B cell (primary cell): ENCODE measurements around the gene UBAC1. TPM values are rescaled to one million over a fixed set of nuclear protein-coding genes. Genes with fewer than 3 reads are reported as not detected.

Experiments used
- ATAC-seq: fragments of 200-7000 bp; cut with Tn5 transposase; one replicate; pipeline ENCODE4 v1.10.0; 2021; ENCODE audit warnings: low read depth, mild to moderate bottlenecking, moderate number of reproducible peaks, moderate library complexity
- CTCF ChIA-PET: fragments of 350-600 bp; sonication (Branson Sonifier 250); formaldehyde crosslinking; loops from one replicate; lab custom pipeline; 2021; ENCODE audit warnings: antibody characterized with exemption, inconsistent platforms; lab: Charles Lee
- POLR2A ChIA-PET: fragments of 350-600 bp; sonication (Branson Sonifier 250); formaldehyde crosslinking; loops from one replicate; lab custom pipeline; 2021; ENCODE audit warnings: antibody characterized with exemption; lab: Charles Lee
- DNase-seq: peaks from one replicate; pipeline ENCODE4 v3.0.0; 2013
- H2AFZ ChIP-seq: 2 replicates; pipeline ENCODE4 v1.6.1; 2012; ENCODE audit warnings: mild to moderate bottlenecking, low read depth, low read length; ENCODE audit not compliant: insufficient read depth, poor library complexity, severe bottlenecking
- H3K27ac ChIP-seq, 2 donors: 1 replicate in 1 of 2; 2 replicates in 1 of 2; pipeline ENCODE4 v1.5.1; 2012 to 2013; ENCODE audit warnings: low read length in 2 of 2, mild to moderate bottlenecking in 2 of 2, moderate library complexity in 1 of 2
- H3K27me3 ChIP-seq, 4 experiments: fragments of 200-600 bp in 1 of 4; sonication (generic) in 1 of 4; replicated peaks in 1 of 4; 1 replicate in 2 of 4; 2 replicates in 2 of 4; pipeline versions ENCODE4 v1.6.1 to v1.7.0; 2013 to 2016; ENCODE audit warnings: low read length in 3 of 4, mild to moderate bottlenecking in 2 of 4, mixed read lengths in 1 of 4, moderate library complexity in 1 of 4; ENCODE audit not compliant: insufficient read depth in 4 of 4, control insufficient read depth in 3 of 4; ENCODE audit errors: control extremely low read depth in 1 of 4
- H3K36me3 ChIP-seq, 2 experiments: replicated peaks in 1 of 2; 1 replicate in 1 of 2; 2 replicates in 1 of 2; pipeline versions ENCODE4 v1.6.1 to v1.7.1; 2013; ENCODE audit warnings: low read length in 1 of 2; ENCODE audit not compliant: insufficient read depth in 2 of 2, control insufficient read depth in 1 of 2; ENCODE audit errors: control extremely low read depth in 1 of 2, extremely low read depth in 1 of 2
- H3K4me1 ChIP-seq, 2 donors: fragments of 200-600 bp in 1 of 2; sonication (generic) in 1 of 2; 1 replicate in 1 of 2; 2 replicates in 1 of 2; pipeline versions ENCODE4 v1.5.1 to v1.6.1; 2013 to 2017; ENCODE audit warnings: low read length in 2 of 2; ENCODE audit not compliant: control insufficient read depth in 2 of 2, insufficient read depth in 2 of 2
- H3K4me2 ChIP-seq: replicated peaks from 2 replicates; pipeline ENCODE3; 2012; ENCODE audit warnings: mild to moderate bottlenecking, low read depth, low read length; ENCODE audit not compliant: poor library complexity, severe bottlenecking
- H3K4me3 ChIP-seq, 5 experiments: fragments of 200-600 bp in 1 of 5; sonication (generic) in 1 of 5; 1 replicate in 3 of 5; 2 replicates in 2 of 5; pipeline versions ENCODE4 v1.5.1 to v1.7.0; 2011 to 2016; ENCODE audit warnings: low read length in 4 of 5, mild to moderate bottlenecking in 4 of 5, low read depth in 2 of 5, control low read depth in 1 of 5, moderate library complexity in 1 of 5; ENCODE audit not compliant: insufficient read depth in 1 of 5; ENCODE audit errors: control extremely low read depth in 1 of 5, extremely low read depth in 1 of 5
- H3K79me2 ChIP-seq: fragments of 200-600 bp; sonication (generic); one replicate; pipeline ENCODE4 v1.6.0; 2016; ENCODE audit warnings: low read length; ENCODE audit not compliant: control insufficient read depth, insufficient read depth
- H3K9ac ChIP-seq: fragments of 200-600 bp; sonication (generic); 2 replicates; pipeline ENCODE4 v1.6.1; 2017; ENCODE audit warnings: mild to moderate bottlenecking, low read length, moderate library complexity
- H3K9me3 ChIP-seq, 3 donors: one replicate each; pipeline versions ENCODE4 v1.6.1 to v1.7.1; 2013; ENCODE audit warnings: low read length in 2 of 3; ENCODE audit not compliant: control insufficient read depth in 2 of 3, insufficient read depth in 1 of 3; ENCODE audit errors: control extremely low read depth in 1 of 3
- H4K20me1 ChIP-seq: 2 replicates; pipeline ENCODE4 v1.6.0; 2012; ENCODE audit warnings: mild to moderate bottlenecking, low read length; ENCODE audit not compliant: insufficient read depth, control insufficient read depth, poor library complexity, severe bottlenecking
- H3K27ac Mint-ChIP-seq: one replicate; pipeline ENCODE4 v1.8.0; 2021; ENCODE audit warnings: mixed read lengths
- H3K27me3 Mint-ChIP-seq: one replicate; pipeline ENCODE4 v1.8.0; 2021; ENCODE audit warnings: mixed read lengths
- H3K4me1 Mint-ChIP-seq: one replicate; pipeline ENCODE4 v1.8.0; 2021; ENCODE audit warnings: mixed read lengths
- H3K4me3 Mint-ChIP-seq: one replicate; pipeline ENCODE4 v1.8.0; 2021; ENCODE audit warnings: mixed read lengths
- H3K9me3 Mint-ChIP-seq: one replicate; pipeline ENCODE4 v1.8.0; 2022; ENCODE audit warnings: mixed read lengths; ENCODE audit not compliant: insufficient read depth
- CTCF ChIP-seq: fragments of 200-600 bp; IDR thresholded peaks from one replicate; pipeline ENCODE4 v1.8.0; 2022; ENCODE audit warnings: antibody characterized with exemption, mild to moderate bottlenecking
- EZH2 ChIP-seq: IDR thresholded peaks from 2 replicates; pipeline ENCODE4 v1.6.1; 2012; ENCODE audit warnings: borderline replicate concordance, low read depth, mild to moderate bottlenecking, moderate library complexity, low read length; ENCODE audit not compliant: insufficient read depth, poor library complexity, severe bottlenecking
- WGBS: methylation state at CpG from one replicate; pipeline ENCODE4 v1.1.5; 2013; ENCODE audit warnings: missing lambda C conversion rate; ENCODE audit not compliant: insufficient coverage; 5-methylcytosine and 5-hydroxymethylcytosine counted together
- intact Hi-C: fragments of 100-400 bp; cut with micrococcal nuclease; formaldehyde crosslinking; loops from one replicate; pipeline ENCODE4 v1.10.0; 2022
- polyA plus RNA-seq: library from polyadenylated mRNA; depleted of rRNA; stranded (reverse); fragments of >200 nt; gene quantifications from 2 replicates; pipeline ENCODE4 v1.2.3, GENCODE V29; 2012
- total RNA-seq, 2 donors: library from RNA; stranded (reverse); fragments of 120-200 nt in 1 of 2; gene quantifications; 1 replicate in 1 of 2; 2 replicates in 1 of 2; pipeline versions ENCODE4 v1.2.3 to v1.2.4, GENCODE V29; 2013 to 2022

Gene UBAC1
- total and polyA plus RNA-seq, 2 donors (not counting 1 experiment from before 2014, with no cell fraction given), result 30.8 to 31.1 TPM

GRCh38 chr9:135924628-135925338, 36.4 kb downstream of the UBAC1 start:
- intact Hi-C loops, result no loop called here
- Histone ChIP-seq H2AFZ (no peak overlapping the region), H3K9me3 (peaks cover 0 to 9% (median 0%) of the 10 kb centered on the region in 3 donors), H3K27me3 (no peaks in the 10 kb centered on the region), H3K4me2 (no peak overlapping the region), H3K27ac (no peak overlapping the region), H3K4me3 (no peak overlapping the region), H4K20me1 (no peaks in the 10 kb centered on the region), H3K4me1 (no peaks in the 10 kb centered on the region), H3K79me2 (no peaks in the 10 kb centered on the region), H3K36me3 (no peaks in the 10 kb centered on the region), H3K9ac (no peak overlapping the region)
- no peaks in the 10 kb centered on the region for H3K27me3 Mint-ChIP-seq
- no peak for TF ChIP-seq EZH2
- no peak for TF ChIP-seq CTCF
- DNase-seq, result no peak
- H3K4me3 Mint-ChIP-seq, result no peak overlapping the region
- POLR2A ChIA-PET, result no interaction called here
- no peaks in the 10 kb centered on the region for H3K4me1 Mint-ChIP-seq
- CTCF ChIA-PET, result interaction anchor here (1.5 kb wide), 1 partner anchor 61 kb away, joined by 3 read pairs; no protein-coding TSS in a partner anchor
- ATAC-seq, result no peak
- no peaks in the 10 kb centered on the region for H3K9me3 Mint-ChIP-seq
- H3K27ac Mint-ChIP-seq, result no peak overlapping the region
- WGBS, result 91% methylated on average over 23 of the region's 27 CpGs

- H3K4me1 ChIP-seq, result no peaks in the 10 kb centered on the region
- POLR2A ChIA-PET, result no interaction called here
- no peak overlapping the region for H3K4me2 ChIP-seq
- Mint-ChIP-seq H3K27me3 (no peaks in the 10 kb centered on the region), H3K4me3 (no peak overlapping the region), H3K27ac (no peak overlapping the region), H3K9me3 (peaks cover 6% of the 10 kb centered on the region), H3K4me1 (no peaks in the 10 kb centered on the region)
- no peak overlapping the region for H3K9ac ChIP-seq
- 97% methylated on average over 13 of the region's 13 CpGs for WGBS
- no peaks in the 10 kb centered on the region for H3K79me2 ChIP-seq
- no peaks in the 10 kb centered on the region for H3K36me3 ChIP-seq
- no peaks in the 10 kb centered on the region for H3K27me3 ChIP-seq
- H2AFZ ChIP-seq, result no peak overlapping the region
- no peak overlapping the region for H3K27ac ChIP-seq
- H3K9me3 ChIP-seq, result peaks cover 0 to 20% (median 11%) of the 10 kb centered on the region in 3 donors
- intact Hi-C loops, result no loop called here
- H4K20me1 ChIP-seq, result no peaks in the 10 kb centered on the region
- no peak overlapping the region for H3K4me3 ChIP-seq
- ATAC-seq (no peak), DNase-seq (no peak)
- CTCF ChIA-PET, result no interaction called here
- TF ChIP-seq CTCF (no peak), EZH2 (no peak)
Observed at GRCh38 chr9:135923508-135923907, 37.7 kb downstream of the UBAC1 start.
